ENCODE data around the gene SLC26A3.

GRCh38 chr7:107778283-107778682, 24.7 kb downstream of the SLC26A3 start:
- TF ChIP-seq EZH2phosphoT487 (IDR thresholded peaks at IDR 0.05; ENCODE audit: insufficient read depth, low read depth) (no peak), EZH2 (IDR thresholded peaks at IDR 0.05; ENCODE audit: insufficient read depth, poor library complexity, severe bottlenecking) (no peak)

All from GM23248 (cell line).